Upper lobe of left lung (tissue), 4 donors: ENCODE measurements around the gene DCAF15.

Source experiments
- CTCF ChIP-seq, 6 experiments: fragments of 450-650 bp in 4 of 6; fragments of 200-600 bp in 2 of 6; sonication (generic) in 2 of 6; IDR thresholded peaks; one replicate each; pipeline ENCODE4 v1.5.1; 2016 to 2019; ENCODE audit warnings: antibody characterized with exemption in 6 of 6
- POLR2A ChIP-seq, 4 donors: fragments of 450-650 bp; IDR thresholded peaks; one replicate each; pipeline ENCODE4 v1.5.1; 2016 to 2017; ENCODE audit warnings: antibody characterized with exemption in 4 of 4, mild to moderate bottlenecking in 2 of 4

GRCh38 chr19:13995878-13996765, 43.8 kb downstream of the DCAF15 start:
- TF ChIP-seq CTCF (IDR thresholded peaks at IDR 0.05) (no peak), POLR2A (IDR thresholded peaks at IDR 0.05) (no peak)
